ENCODE results near the gene ARMC12.
A peak's percentile ranks its signal among the peaks of the same experiment; 100 is the strongest.
"Not testable (repeated sequence)": the region's sequence is repeated elsewhere in the genome, so short reads cannot be mapped to it uniquely, and the experiment has no call there.

ARMC12 gene

DNA sequence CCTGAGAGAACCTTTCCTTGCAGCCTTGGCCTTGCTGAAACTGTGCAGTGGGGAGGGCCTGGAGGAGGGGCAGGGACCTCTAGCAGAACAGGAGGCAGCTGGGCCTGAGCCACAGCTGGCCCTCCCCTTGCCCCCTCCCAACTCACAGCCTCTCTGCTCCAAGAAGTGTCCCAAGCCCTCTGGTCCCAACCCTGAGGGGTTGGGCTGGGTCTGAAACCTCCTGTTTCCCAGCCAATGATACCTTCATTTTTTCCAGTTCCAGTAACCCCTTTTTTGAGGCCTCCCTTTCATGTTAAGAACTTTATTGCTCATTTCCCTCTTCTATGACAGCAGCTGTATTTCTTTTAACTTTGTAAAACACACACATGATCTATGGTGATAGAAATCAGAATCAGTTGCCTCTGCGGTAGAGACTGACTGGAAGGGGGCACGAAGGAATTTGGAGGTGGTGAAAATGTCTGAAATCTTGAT lies 17.9 kb upstream of the ARMC12 start:
- no peak for DNase-seq

DNA sequence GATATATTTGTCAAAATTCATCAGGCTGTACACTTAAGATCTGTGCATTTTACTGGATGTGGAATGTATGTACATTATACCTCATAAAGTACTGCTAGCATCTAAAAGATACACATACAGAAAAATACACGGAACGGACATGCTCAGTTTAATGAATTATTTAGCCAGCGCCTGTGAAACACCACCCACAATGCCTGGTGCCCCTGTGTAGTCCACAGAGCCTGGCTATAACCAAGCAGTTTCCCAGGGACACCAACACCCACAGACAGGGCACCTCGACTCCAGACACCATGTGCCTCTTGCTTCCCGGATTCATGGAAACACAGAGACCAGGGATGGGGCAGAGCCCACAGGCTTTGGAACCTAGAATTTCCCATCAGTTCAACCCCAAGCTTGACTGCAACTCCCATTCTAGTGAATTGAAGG lies 17.4 kb upstream of the ARMC12 start:
- DNase-seq, result no peak

DNA sequence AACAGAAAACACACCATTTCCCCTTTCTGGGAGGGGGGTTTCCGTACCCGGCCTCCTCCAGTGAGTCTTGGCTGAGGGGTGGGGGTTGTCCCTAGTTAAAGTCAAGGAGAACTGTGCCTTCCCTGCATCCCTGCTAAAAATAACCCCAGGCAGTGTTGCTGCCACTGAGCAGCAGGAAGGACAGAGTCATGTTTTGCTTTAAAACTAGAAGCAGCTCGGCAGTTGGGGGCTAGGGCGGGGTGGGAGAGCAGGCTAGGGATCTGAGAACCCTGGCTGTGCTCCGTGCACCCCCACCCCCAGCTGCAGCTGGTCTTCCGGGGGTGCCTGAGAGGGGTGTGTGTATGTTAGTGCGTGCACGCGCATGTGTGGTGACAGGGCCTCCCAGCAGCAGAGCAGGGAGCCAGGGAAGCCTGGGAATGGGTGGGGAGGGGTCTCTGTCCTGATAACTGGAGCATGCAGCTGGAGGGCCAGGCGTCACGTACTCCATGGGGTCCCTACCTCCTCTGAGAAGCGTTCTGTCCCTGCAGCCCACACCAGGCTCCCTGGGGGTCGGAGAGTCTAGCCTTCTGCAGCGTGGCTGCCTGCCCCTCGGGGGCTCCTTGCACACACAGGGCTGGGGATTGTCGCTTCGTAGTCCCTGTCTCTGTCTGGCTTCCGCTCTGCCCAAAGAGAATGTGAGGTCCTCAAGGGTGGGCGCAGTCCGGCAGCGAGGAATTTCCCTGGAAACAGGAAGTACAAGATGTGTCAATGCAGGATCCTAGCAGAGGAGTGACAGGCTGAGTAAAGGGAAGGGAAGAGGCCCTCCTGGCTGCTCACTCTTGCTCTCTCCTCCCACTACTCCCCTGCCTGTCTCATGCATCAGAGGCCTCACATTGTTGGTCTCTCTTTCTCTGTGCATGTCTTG lies 16.8 kb upstream of the ARMC12 start:
- no peak for DNase-seq

DNA sequence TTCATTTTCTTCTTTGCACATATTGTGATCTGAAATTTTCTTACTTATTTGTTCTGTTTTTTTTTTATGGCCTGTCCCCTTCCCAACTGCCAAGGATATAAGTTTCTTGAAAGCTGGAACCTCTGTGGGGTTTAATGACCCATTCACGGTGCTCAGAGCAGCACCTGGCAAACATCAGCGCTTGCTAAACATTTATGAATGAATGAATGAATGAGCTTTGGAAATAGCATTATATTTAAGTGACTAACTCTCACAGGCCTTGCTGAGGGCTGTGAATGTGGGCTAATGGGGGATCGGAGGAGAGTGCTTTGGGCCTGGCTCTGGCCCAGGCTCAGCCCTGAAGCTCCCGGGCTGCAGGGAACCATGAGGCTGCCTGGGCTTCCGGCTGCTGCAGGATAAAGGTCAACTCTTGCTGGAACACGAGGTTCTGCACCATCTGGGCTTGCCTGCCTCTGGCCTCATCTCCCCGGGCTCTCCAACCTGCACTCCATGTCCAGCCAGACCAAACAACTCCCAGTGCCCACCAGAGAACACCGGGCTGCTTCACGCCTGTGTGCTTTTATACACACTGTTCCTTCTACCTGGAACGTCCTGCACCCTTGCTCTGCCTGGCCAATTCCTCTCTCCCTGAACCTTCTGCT lies 14.6 kb upstream of the ARMC12 start:
- DNase-seq, result no peak

DNA sequence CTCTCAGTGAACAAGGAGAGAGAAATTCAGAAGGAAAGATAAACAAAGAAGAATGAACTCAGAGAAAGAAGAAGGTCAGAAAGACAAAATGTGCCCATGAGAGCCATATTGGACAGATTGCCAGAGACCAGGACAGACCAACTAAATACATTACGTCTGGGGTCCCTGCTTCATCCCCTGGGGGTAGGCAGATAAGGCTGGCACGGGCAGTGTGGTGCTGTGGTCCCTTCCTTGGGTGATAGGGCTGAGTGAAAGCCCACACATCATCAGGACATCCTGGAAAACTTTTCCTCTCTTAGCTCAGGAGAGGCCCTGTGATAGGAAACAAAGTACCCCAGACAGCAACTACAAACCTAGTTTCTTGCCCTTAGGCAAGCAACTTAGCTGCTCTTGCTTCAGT lies 13.2 kb upstream of the ARMC12 start:
- no peak for DNase-seq

DNA sequence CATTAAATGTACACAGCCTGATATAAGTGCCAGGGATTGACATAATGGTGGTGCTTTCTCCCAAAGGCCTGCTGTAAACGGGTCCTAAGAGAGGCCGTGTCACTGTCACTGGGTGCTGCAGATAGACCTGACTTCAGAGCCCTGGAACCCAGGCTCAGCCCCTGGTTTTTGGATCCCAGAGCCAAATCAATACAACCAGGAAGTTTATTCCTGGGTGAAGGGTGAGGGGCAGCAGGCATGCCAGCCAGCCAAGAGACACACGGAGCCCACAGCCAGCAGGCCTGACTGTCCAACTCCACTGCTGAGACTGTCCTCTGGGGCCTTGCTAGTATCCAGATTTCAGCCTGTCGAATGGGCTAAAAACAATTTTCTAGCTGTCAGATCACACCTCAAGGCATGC lies 12.8 kb upstream of the ARMC12 start:
- no peak for DNase-seq

DNA sequence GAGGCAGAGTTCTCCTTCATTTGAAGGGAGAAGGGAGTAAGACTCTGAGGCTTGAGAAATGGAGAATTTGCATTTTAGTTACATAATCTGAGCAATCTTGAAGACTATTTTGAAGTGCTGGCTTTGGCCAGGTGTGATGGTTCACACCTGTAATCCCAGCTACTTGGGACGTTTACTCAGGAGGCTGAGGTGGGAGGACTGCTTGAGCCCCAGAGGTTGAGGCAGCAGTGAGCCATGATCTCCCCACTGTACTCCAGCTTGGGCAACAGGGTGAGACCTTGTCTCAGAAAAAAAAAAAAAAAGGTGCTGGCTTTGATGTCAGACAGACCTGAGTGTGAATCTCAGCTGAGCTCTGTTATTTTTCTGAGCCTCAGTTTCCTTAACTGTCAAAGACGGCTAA lies 12.4 kb upstream of the ARMC12 start:
- no peak for DNase-seq

DNA sequence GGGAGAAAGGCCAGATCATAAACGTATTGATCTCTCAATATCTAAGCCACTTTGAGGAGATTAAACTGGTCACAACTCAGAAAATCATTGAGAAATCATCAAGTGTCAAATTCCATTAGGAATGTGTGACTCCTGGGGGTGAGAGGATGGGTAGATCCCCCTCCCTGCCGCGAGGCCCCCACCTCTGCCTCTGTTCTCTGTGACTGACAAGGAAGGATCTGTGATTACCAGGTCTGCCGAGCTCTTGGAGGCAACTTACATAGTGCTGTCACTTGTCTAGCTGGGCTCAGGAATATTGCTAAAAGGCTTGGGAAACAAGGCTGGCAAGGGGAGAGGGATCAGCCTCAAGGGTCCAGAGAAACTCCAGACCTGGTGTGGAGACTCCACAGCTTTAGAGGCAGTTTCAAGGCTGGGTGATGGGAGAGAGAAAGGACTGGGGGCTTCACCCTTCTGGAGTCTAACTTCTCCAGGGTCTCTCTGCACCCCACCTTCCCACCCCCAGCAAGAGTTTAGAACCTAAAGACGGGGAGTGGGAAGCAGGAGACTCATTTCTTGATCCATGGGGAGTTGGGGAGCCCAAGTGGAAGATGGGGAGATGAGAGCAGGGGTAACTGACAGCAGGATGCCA lies 11.6 kb upstream of the ARMC12 start:
- no peak for DNase-seq

DNA sequence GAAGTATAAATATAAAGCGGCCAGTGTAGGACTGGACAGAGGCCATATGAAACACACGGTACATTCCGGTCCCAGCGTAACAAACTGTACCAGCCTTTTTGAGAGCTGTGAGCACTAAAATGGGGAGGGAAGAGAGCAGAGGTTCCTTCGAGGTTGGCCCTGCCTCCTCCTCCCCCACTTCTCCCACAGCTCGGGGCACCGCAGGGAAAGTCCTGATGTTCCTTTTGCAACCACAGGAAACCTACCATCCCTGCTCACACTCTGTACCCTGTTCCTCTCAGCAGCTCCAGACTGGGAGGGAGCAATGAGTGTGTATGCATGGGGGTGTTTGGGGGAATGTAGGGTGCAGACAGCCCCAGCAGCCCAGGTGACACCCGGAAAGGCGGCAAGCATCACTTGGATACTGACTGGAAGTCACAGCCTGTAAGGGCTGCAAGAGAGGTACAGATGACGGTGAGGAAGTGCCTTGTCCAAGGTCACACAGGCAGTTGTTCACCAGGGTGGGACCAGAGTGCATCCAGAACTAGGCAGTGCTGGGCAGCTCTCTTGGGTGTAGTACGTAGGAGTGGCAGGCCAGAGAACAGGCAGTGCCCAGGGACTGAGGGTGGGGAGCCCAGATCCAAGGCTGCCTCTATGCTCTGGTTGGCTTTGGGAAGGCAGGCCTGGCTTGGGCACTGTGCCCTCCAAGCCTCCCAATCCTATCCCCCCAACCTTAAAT lies 11.0 kb upstream of the ARMC12 start:
- DNase-seq, result no peak

DNA sequence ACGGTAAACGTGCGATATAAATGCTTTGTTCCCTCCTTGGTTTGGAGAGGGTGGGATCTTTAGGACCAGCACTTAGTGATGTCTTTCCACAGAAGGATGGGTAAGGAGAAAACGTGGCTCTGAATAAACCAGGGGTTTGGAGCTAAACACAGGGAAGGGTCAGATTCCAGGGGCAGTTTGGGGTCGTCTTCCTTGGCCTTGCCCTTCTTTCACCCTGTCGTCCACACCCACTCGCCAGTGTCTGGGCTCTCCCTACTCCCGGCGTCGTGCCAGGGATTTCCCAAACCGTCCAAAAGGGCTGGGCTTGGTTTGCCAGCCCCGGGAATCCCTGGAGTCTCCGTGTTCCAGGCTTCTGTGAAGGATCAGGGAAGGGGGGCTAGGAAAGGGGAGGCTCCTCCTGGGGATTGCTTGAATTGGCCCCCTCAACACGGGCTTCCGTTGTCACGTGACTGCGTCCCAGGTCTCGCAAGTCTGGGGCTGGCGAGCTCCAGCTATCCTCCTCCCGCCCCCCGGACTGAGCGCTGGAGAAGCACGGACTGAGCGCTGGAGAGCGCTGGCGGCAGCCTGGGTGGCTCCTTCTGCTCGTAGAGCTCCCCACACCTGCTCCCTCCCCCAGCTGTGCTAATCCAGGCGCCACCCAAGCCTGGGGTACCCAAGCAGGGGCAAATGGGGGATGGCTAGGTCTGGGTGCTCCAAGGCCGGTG lies 9.4 kb upstream of the ARMC12 start:
- DNase-seq, result no peak

DNA sequence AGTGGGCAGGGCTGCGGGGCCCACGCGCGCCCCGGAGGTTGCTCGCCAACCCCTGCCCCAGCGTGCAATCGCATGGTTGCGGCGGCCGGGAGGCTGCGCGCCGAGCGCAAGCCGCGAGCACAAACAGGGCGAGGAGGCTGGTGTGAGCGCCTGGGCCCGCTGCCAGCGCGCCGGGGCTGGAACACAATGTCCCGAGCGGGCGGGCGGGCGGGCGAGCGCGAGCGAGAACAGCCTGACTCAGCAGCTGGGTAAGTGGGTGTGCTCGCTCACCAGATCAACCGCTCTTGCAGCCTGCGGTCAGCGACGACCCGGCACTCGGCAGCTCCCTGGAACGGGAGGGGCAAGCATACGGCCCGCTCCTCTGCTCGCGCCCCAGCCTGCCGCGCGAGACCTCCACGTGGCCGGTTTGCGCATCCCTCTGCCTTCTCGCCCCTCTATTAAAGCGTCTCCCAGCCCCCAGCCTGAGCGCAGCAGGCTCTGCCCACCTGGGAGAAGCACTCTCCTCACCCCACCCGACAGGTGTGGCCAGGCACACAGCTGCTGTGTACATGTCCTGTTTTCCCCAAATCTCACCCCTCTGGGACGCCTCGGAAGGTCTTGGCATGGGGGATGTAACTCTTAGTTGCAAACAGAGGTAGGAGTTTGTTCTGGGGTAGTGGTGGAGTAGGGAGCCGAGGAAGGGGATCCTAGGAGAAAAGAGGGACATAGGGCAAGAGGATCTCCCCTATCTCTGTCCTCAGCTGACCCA lies 8.7 kb upstream of the ARMC12 start:
- peak; percentile 90 for DNase-seq

DNA sequence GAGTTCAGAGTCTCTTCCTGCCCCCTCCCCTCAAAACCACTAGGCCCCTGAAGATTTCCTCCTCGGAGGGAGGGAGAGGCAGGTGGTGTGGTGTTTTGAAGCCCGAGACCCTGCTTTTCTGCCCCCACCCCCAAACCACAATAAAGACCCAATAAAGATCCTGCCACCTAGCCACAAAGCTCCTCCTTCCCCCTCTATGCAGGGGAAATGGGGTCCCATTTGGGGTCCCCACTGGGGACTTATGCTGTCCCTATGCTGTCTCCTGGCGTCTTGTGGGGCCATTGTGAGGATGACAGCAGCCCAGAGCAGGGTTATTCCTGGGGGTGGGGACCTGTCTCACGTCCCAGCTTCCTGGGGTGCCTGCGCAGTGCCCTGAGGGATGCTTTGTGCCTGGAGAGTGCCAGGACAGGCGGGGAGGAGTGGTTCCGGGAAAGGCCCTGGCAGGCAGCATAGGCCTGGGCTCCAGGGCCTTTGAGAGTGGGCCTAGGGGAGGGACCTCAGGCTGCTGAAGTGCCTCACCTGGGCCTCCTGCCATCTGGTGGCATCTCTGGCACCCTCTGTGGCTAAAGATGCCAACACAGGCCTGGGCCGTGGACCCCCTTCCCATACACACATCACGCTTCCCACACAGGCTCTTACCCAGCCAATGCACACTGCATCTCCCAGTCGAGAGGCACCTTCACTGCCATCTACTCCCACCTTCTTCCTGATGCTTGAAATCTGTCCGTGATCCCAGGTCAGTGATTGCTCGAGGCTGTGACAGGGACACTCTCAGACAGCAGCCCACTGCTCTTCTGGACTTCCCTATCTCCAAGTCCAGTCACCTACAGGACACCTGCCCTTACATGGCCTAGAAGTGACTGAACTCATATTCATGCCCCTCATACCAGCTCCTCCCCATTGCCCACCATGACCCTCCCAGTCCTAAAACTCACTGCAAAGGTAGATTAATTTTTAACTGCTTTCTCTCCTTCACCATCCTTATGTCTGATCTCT lies 7.9 kb upstream of the ARMC12 start:
- DNase-seq, result no peak

DNA sequence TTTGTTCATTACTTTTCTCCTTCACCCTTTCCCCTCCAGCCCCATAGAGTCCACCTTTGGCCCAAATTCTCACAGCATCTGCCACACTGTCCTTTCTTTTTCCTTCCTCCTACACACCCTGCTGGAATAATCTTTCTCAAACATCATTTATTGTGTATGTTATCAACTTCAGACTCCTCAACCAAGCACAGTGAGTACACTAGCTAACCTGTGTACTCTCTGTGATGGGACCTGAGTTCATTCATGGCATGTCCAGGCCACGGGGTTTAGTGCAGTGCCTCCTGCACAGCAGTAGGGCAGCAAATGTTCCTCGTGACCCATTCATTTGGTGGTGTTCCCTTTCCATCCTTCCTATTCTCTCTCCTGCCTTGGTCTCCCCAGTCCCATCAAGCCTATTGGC lies 7.1 kb upstream of the ARMC12 start:
- no peak for DNase-seq

DNA sequence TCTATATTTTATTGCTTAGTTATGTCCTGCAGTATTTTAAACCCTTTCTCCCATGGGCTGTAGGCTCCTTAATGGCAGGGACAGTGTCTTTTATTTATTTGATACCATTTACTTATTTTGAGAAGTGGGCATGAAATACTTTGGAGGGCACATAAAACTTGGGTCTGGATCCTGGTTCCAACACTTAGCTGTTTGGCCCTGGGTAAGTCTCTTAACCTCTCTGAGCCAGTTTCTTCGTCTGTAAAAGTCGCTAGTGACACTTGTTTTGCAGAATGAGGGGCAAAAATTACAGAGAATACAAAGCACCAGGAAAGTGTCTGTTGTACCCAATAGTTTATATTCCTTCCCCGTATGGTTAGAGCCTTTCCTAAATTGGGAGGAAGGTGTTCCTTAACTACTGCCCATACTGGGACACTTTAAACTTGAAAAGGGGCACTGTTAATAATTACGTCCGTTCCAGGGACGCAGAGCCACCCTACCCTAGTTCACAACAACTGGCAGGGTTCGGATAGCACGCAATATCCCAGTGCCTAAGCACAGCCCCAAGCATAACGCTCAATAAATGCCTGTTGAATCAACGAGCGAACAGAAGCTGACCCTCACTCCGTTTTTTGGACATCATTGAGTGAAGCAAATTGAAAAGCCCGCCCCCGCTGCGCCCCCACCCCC lies 6.0 kb upstream of the ARMC12 start:
- DNase-seq, result no peak

DNA sequence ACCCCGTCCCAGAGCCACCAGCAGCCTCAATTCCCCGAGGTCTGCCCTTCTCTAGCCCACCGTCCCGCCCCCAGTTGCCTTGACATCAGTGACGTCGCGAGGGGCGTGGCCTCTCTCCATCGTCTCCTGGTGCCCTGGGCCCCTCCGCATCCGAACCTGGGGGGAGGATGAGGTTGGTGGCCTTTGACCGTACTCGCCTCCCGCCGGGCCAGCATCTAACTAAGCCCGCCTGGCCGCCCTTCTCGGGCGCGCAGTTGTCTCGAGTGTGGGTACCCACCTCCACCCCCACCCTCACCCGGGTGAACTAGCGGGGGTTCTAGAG lies 5.5 kb upstream of the ARMC12 start:
- DNase-seq, result peak; percentile 93

DNA sequence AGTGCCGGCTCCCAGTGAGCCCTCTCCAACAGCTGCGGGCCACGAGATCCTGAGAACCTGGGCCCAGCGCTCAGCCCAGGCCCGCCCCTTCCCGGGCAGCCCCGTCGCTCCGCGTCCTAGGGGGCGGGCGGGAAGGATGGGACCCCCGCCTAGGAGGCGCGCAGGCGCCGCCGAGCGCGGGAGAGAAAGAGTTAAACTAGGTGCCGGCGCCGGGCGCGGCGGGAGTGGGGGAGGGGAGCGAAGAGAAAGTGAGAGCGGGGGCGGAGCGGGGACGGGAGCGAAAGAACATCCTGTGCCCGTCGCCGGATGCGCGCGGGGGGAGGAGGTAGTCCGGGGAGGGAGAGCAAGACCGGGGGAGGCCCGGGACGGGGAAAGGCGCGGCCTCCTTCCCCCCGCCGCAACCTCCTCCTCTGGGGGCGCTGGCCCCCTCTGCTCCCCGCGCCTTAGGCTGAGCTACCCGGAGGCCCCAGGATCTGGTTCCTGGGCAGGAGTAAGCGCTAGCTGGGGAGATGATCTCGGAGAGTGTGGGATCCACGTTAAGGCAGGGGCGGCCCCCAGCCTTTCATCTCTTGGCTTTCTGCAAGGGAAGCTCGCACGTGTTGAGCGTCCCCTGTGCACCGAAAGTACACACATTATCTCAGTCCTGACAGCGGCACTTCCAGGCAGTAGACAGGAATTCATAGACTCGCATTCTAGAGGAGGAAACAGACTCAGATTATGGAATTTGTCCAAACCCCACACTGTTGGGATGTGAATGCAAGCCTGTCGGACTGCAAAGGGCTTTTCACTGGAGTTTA lies 4.9 kb upstream of the ARMC12 start:
- peak; percentile 91 for DNase-seq

DNA sequence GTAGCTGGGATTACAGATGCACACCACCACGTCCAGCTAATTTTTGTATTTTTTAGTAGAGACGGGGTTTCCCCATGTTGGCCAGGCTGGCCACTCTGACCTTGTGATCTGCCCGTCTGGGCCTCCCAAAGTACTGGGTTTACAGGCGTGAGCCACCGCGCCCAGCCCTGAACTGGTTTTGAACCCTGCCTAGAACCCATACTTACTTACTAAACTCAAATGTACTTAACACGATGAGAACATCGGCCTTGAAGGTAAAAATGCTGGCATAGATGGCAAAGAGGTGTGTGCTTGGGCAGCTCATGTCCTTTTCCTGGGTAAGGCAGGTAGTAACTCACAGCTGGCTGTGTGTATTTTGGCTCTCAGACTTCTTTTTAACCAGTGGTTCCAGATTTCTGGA lies 3.2 kb upstream of the ARMC12 start:
- DNase-seq, result no peak

DNA sequence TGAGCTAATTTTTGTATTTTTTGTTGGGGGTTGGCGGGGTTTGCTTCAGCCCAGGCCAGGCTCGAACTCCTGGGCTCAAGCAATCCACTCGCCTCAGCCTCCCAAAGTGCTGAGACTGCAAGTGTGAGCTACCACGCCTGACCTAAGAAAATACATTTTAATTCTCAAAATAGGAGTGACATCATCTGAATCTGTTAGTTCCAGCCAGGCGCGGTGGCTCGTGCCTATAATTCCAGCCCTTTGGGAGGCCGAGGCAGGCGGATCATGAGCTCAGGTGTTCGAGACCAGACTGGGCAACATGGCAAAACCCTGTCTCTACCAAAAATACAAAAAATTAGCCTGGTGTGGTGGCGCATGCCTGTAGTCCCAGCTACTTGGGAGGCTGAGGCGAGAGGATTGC lies 2.5 kb upstream of the ARMC12 start:
- not testable (repeated sequence) for DNase-seq

DNA sequence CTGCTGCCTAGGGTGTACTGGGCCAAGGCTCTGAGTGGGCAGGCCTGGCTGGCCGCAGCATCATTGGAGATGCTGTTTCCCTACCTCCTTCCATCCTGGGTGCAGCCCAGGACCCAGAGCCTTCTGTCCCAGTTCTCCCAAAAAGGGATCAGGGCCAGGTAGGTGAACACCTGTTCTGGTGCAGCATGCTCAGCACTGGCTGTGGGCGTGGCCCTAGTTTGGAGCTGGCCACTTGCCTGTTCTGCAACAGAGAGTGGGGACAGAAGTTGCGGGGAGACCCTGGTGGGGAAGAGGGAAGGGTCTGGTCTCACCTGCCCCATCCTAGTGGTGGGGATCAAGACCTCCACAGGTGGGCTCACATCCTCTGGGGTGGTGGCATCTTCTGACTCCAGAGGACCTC lies 1.4 kb upstream of the ARMC12 start:
- DNase-seq, result no peak

Data from NK-92 treated with Interleukin-12 subunit alpha and Interleukin-12 subunit beta, amount 100 ng/mL, for 24 hours (cell line).